Measurements from ENCODE around the gene RPP30.

RPP30 gene

DNA sequence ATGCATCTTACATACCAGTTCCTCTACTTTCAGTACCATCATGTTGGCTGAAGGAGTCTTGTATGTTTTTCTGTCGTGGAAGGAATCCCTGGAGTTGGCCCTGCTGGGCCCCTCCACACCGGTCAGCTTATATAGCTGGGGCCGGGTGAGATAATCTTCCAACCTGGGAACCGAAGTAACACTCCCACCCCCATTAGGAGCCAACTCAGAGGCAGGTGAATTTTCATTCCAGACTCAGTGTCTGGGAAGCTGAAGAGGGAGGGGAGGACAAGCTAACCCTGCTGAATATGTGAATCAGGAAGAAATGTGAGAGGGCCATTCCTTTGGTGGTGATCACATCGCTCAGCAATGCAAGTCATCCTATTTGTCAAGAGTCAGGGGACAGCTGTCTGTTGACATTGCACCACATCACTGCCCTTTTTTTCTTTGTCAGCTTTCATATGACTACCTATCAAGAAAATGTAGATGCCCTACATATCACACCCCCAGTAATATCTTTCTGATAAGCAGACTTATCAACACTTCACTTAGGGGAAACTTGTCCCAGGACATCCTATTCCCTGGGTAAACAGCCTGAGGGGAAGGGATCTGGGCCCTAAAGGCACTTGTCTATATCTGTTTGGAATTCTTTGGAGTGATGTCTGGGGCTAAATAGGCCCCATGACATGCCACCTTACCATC, 49.4 kb downstream of the RPP30 start, which contains the start of gene ANKRD1:
Gene ANKRD1, minus strand, starts transcription at position 102 of the 681 bp plus-strand sequence. Its CDS starts 60 bp downstream, at position 42.
- no peak within 1 kb of the TSS for H3K9ac ChIP-seq (ENCODE audit: low read length)
- no peaks in the 10 kb centered on the region for H3K36me3 ChIP-seq (ENCODE audit: low read length)
- H4K20me1 ChIP-seq (ENCODE audit: low read depth, low read length): no peaks in the 10 kb centered on the region
- no peak within 1 kb of the TSS for H3K4me2 ChIP-seq (ENCODE audit: low read depth, low read length, poor library complexity, severe bottlenecking)
- H3K27me3 ChIP-seq (ENCODE audit: low read length): no peaks in the 10 kb centered on the region
- H3K4me3 ChIP-seq (ENCODE audit: insufficient read depth, low read length, poor library complexity, severe bottlenecking): no peak within 1 kb of the TSS
- H3K27ac ChIP-seq (ENCODE audit: low read depth, low read length): no peak within 1 kb of the TSS
- H3K79me2 ChIP-seq (ENCODE audit: insufficient read depth, low read length): no peaks in the 10 kb centered on the region
- no peaks in the 10 kb centered on the region for H3F3A ChIP-seq (ENCODE audit: insufficient read depth)
- no peaks in the 10 kb centered on the region for H3K9me2 ChIP-seq (replicated peaks; ENCODE audit: insufficient read depth, low read length)
- TF ChIP-seq EZH2phosphoT487 (conservative IDR thresholded peaks at IDR 0.05; ENCODE audit: low read length): no peak
- TF ChIP-seq, protein P1, sequence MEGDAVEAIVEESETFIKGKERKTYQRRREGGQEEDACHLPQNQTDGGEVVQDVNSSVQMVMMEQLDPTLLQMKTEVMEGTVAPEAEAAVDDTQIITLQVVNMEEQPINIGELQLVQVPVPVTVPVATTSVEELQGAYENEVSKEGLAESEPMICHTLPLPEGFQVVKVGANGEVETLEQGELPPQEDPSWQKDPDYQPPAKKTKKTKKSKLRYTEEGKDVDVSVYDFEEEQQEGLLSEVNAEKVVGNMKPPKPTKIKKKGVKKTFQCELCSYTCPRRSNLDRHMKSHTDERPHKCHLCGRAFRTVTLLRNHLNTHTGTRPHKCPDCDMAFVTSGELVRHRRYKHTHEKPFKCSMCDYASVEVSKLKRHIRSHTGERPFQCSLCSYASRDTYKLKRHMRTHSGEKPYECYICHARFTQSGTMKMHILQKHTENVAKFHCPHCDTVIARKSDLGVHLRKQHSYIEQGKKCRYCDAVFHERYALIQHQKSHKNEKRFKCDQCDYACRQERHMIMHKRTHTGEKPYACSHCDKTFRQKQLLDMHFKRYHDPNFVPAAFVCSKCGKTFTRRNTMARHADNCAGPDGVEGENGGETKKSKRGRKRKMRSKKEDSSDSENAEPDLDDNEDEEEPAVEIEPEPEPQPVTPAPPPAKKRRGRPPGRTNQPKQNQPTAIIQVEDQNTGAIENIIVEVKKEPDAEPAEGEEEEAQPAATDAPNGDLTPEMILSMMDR (IDR thresholded peaks at IDR 0.05; ENCODE audit: insufficient read depth, low read length, poor library complexity, severe bottlenecking): no peak
- H3K9me3 ChIP-seq (ENCODE audit: insufficient read depth, low read length): no peaks in the 10 kb centered on the region
- no peak within 1 kb of the TSS for H2AFZ ChIP-seq (ENCODE audit: low read depth, low read length, severe bottlenecking)

DNA sequence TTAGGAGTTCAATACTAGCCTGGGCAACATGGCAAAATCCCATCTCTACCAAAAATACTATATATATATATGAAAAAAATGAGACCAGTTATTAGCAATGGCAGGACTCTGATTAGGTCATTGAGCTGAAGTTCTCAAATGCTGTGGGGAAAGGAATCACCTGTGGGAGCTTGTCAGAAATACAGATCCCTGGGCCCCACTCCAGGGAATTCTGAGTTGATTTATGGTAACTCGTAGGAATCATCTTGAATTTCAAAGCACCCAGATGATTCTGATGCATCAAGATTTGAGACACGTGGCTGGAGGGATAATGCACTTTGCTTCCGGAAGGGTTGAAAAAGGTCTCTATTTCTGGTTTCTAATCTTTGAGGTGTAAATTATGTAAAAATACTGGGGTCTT, 50.1 kb downstream of the RPP30 start:
- Histone ChIP-seq H3F3A (ENCODE audit: insufficient read depth) (no peaks in the 10 kb centered on the region), H3K79me2 (ENCODE audit: insufficient read depth, low read length) (no peaks in the 10 kb centered on the region), H2AFZ (ENCODE audit: low read depth, low read length, severe bottlenecking) (no peak overlapping the region), H3K4me3 (ENCODE audit: insufficient read depth, low read length, poor library complexity, severe bottlenecking) (no peak overlapping the region), H3K9ac (ENCODE audit: low read length) (no peak overlapping the region), H3K9me2 (replicated peaks; ENCODE audit: insufficient read depth, low read length) (no peaks in the 10 kb centered on the region), H3K36me3 (ENCODE audit: low read length) (no peaks in the 10 kb centered on the region), H3K27me3 (ENCODE audit: low read length) (no peaks in the 10 kb centered on the region), H3K4me2 (ENCODE audit: low read depth, low read length, poor library complexity, severe bottlenecking) (no peak overlapping the region), H4K20me1 (ENCODE audit: low read depth, low read length) (no peaks in the 10 kb centered on the region), H3K9me3 (ENCODE audit: insufficient read depth, low read length) (no peaks in the 10 kb centered on the region), H3K27ac (ENCODE audit: low read depth, low read length) (no peak overlapping the region)
- TF ChIP-seq, protein P1 (IDR thresholded peaks at IDR 0.05; ENCODE audit: insufficient read depth, low read length, poor library complexity, severe bottlenecking): no peak
- TF ChIP-seq EZH2phosphoT487 (conservative IDR thresholded peaks at IDR 0.05; ENCODE audit: low read length): no peak

DNA sequence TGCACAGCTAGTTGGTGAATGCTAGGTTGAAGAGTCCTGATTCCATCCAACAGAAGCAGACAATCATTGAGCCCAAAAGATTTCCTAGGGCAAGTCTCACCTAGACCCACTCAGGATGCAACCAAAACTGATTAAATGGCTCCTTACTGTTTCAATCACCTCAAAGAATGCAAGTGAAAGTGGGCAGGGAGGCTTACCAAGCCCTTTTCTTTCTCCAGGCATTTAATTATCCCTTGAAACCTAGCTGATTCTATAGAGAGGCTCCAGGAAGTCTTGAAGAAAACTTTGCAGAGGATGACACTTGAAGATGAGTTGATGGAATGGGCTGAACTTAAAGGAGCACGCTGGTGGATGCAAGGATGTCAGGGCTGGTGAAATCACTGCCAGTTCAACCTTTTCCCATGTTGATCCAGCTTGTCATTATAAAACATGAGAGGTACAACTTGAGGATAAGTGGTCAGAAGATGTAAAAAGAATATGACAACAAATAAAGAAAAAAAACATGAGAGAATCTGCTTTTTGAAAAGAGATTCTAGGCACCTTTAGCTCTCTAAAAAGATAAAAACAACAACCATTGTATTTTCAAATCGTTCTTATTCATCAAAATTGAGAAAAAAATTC, 51.4 kb downstream of the RPP30 start:
- Histone ChIP-seq H3K27me3 (ENCODE audit: low read length) (no peaks in the 10 kb centered on the region), H3K4me2 (ENCODE audit: low read depth, low read length, poor library complexity, severe bottlenecking) (no peak overlapping the region), H3K9me3 (ENCODE audit: insufficient read depth, low read length) (no peaks in the 10 kb centered on the region)

More for the DNA sequence above, 51.4 kb downstream of the RPP30 start:
- Histone ChIP-seq H3F3A (ENCODE audit: insufficient read depth) (no peaks in the 10 kb centered on the region), H3K36me3 (ENCODE audit: low read length) (no peaks in the 10 kb centered on the region), H2AFZ (ENCODE audit: low read depth, low read length, severe bottlenecking) (no peak overlapping the region), H4K20me1 (ENCODE audit: low read depth, low read length) (no peaks in the 10 kb centered on the region), H3K9me2 (replicated peaks; ENCODE audit: insufficient read depth, low read length) (no peaks in the 10 kb centered on the region), H3K79me2 (ENCODE audit: insufficient read depth, low read length) (no peaks in the 10 kb centered on the region), H3K9ac (ENCODE audit: low read length) (no peak overlapping the region), H3K4me3 (ENCODE audit: insufficient read depth, low read length, poor library complexity, severe bottlenecking) (no peak overlapping the region), H3K27ac (ENCODE audit: low read depth, low read length) (no peak overlapping the region)
- no peak for TF ChIP-seq EZH2phosphoT487 (conservative IDR thresholded peaks at IDR 0.05; ENCODE audit: low read length)
- TF ChIP-seq, protein P1 (IDR thresholded peaks at IDR 0.05; ENCODE audit: insufficient read depth, low read length, poor library complexity, severe bottlenecking): no peak

Data from SU-DHL-6 (cell line).